ENCODE measurements around the gene TMEM186. TPM values are rescaled to one million over a fixed set of nuclear protein-coding genes. Genes with fewer than 3 reads are reported as not detected.

Gene TMEM186
- total and polyA plus RNA-seq, 2 donors (not counting 1 experiment from before 2014, with no cell fraction given), result 5.8 to 16.7 TPM

DNA sequence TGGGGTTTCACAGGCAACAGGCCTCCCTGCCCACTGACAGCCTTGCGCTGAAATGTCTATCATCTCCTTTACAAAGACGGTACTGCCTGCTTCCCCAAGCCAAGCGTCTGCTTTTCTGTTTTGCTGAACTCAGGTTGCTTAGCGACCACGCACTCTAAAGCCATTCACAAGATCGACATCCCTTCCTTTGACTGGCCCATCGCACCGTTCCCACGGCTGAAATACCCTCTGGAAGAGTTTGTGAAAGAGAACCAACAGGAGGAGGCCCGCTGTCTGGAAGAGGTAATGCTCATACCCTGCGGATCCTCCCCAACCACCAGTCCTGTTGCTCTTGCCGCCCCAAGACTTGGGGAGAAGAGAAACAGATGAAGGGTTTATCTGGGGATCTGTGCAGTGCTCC lies 28.7 kb downstream of the TMEM186 start:
- WGBS (ENCODE audit: insufficient coverage), result 92% methylated on average over 5 of the region's 12 CpGs
- H3K4me1 ChIP-seq (ENCODE audit: control insufficient read depth in 2 of 2, insufficient read depth in 2 of 2, low read length in 2 of 2), result no peaks in the 10 kb centered on the region
- H3K27ac Mint-ChIP-seq, result no peak overlapping the region
- ATAC-seq (ENCODE audit: low read depth) (no peak), DNase-seq (no peak)
- no peaks in the 10 kb centered on the region for H3K27me3 ChIP-seq (replicated peaks in 1 of 4; ENCODE audit: control extremely low read depth in 1 of 4, control insufficient read depth in 3 of 4, insufficient read depth in 4 of 4, low read length in 3 of 4)
- H3K9me3 ChIP-seq (ENCODE audit: control extremely low read depth in 1 of 3, control insufficient read depth in 2 of 3, insufficient read depth in 1 of 3, low read length in 2 of 3), result no peaks in the 10 kb centered on the region
- H3K27me3 Mint-ChIP-seq, result no peaks in the 10 kb centered on the region
- TF ChIP-seq CTCF (IDR thresholded peaks at IDR 0.05) (no peak), EZH2 (IDR thresholded peaks at IDR 0.05; ENCODE audit: borderline replicate concordance, insufficient read depth, low read depth, low read length, poor library complexity, severe bottlenecking) (no peak)
- no peaks in the 10 kb centered on the region for H4K20me1 ChIP-seq (ENCODE audit: control insufficient read depth, insufficient read depth, low read length, poor library complexity, severe bottlenecking)
- H3K4me2 ChIP-seq (replicated peaks; ENCODE audit: low read depth, low read length, poor library complexity, severe bottlenecking), result no peak overlapping the region
- H2AFZ ChIP-seq (ENCODE audit: insufficient read depth, low read depth, low read length, poor library complexity, severe bottlenecking), result no peak overlapping the region
- H3K36me3 ChIP-seq (replicated peaks in 1 of 2; ENCODE audit: control extremely low read depth in 1 of 2, control insufficient read depth in 1 of 2, extremely low read depth in 1 of 2, insufficient read depth in 2 of 2, low read length in 1 of 2), result peaks cover 2 to 19% of the 10 kb centered on the region in 2 experiments
- no peak overlapping the region for H3K9ac ChIP-seq (ENCODE audit: low read length)
- CTCF ChIA-PET, result no interaction called here
- H3K4me3 ChIP-seq (ENCODE audit: control extremely low read depth in 1 of 5, extremely low read depth in 1 of 5, insufficient read depth in 1 of 5, low read depth in 2 of 5, low read length in 4 of 5), result no peak overlapping the region
- intact Hi-C loops (cut with micrococcal nuclease), result no loop called here
- POLR2A ChIA-PET, result no interaction called here
- H3K4me3 Mint-ChIP-seq, result no peak overlapping the region
- H3K27ac ChIP-seq (ENCODE audit: low read length in 2 of 2), result no peak overlapping the region
- no peaks in the 10 kb centered on the region for H3K79me2 ChIP-seq (ENCODE audit: control insufficient read depth, insufficient read depth, low read length)
- H3K4me1 Mint-ChIP-seq, result no peaks in the 10 kb centered on the region
- no peaks in the 10 kb centered on the region for H3K9me3 Mint-ChIP-seq (ENCODE audit: insufficient read depth)

GRCh38 chr16:8768283-8768682 lies 29.2 kb downstream of the TMEM186 start:
- H3K4me1 Mint-ChIP-seq, result no peaks in the 10 kb centered on the region
- no peaks in the 10 kb centered on the region for H3K9me3 ChIP-seq (ENCODE audit: control extremely low read depth in 1 of 3, control insufficient read depth in 2 of 3, insufficient read depth in 1 of 3, low read length in 2 of 3)
- H3K27me3 Mint-ChIP-seq, result no peaks in the 10 kb centered on the region
- H3K4me3 Mint-ChIP-seq, result no peak overlapping the region
- H3K4me1 ChIP-seq (ENCODE audit: control insufficient read depth in 2 of 2, insufficient read depth in 2 of 2, low read length in 2 of 2), result no peaks in the 10 kb centered on the region
- intact Hi-C loops (cut with micrococcal nuclease), result no loop called here
- no peak overlapping the region for H2AFZ ChIP-seq (ENCODE audit: insufficient read depth, low read depth, low read length, poor library complexity, severe bottlenecking)
- H3K9me3 Mint-ChIP-seq (ENCODE audit: insufficient read depth), result no peaks in the 10 kb centered on the region
- DNase-seq (no peak), ATAC-seq (ENCODE audit: low read depth) (no peak)
- 99% methylated on average over 8 of the region's 12 CpGs for WGBS (ENCODE audit: insufficient coverage)
- CTCF ChIA-PET, result no interaction called here
- peaks cover 2 to 19% of the 10 kb centered on the region in 2 experiments for H3K36me3 ChIP-seq (replicated peaks in 1 of 2; ENCODE audit: control extremely low read depth in 1 of 2, control insufficient read depth in 1 of 2, extremely low read depth in 1 of 2, insufficient read depth in 2 of 2, low read length in 1 of 2)
- no peak overlapping the region for H3K9ac ChIP-seq (ENCODE audit: low read length)
- H3K4me2 ChIP-seq (replicated peaks; ENCODE audit: low read depth, low read length, poor library complexity, severe bottlenecking), result no peak overlapping the region
- H3K79me2 ChIP-seq (ENCODE audit: control insufficient read depth, insufficient read depth, low read length), result no peaks in the 10 kb centered on the region
- TF ChIP-seq CTCF (IDR thresholded peaks at IDR 0.05) (no peak), EZH2 (IDR thresholded peaks at IDR 0.05; ENCODE audit: borderline replicate concordance, insufficient read depth, low read depth, low read length, poor library complexity, severe bottlenecking) (no peak)
- no peak overlapping the region for H3K27ac ChIP-seq (ENCODE audit: low read length in 2 of 2)
- no peak overlapping the region for H3K4me3 ChIP-seq (ENCODE audit: control extremely low read depth in 1 of 5, extremely low read depth in 1 of 5, insufficient read depth in 1 of 5, low read depth in 2 of 5, low read length in 4 of 5)
- no peaks in the 10 kb centered on the region for H4K20me1 ChIP-seq (ENCODE audit: control insufficient read depth, insufficient read depth, low read length, poor library complexity, severe bottlenecking)
- no peak overlapping the region for H3K27ac Mint-ChIP-seq
- POLR2A ChIA-PET, result no interaction called here
- H3K27me3 ChIP-seq (replicated peaks in 1 of 4; ENCODE audit: control extremely low read depth in 1 of 4, control insufficient read depth in 3 of 4, insufficient read depth in 4 of 4, low read length in 3 of 4), result no peaks in the 10 kb centered on the region

Measured in B cell (primary cell).